Kidney tubule cell (primary cell): Measurements from ENCODE around the gene GOLGA8B.
"Not testable (repeated sequence)": the region's sequence is repeated elsewhere in the genome, so short reads cannot be mapped to it uniquely, and the experiment has no call there.

Experiments used
- DNase-seq: peaks from one replicate; pipeline ENCODE4 v3.0.0-alpha.2; 2018; ENCODE audit warnings: low spot score

GOLGA8B gene

DNA sequence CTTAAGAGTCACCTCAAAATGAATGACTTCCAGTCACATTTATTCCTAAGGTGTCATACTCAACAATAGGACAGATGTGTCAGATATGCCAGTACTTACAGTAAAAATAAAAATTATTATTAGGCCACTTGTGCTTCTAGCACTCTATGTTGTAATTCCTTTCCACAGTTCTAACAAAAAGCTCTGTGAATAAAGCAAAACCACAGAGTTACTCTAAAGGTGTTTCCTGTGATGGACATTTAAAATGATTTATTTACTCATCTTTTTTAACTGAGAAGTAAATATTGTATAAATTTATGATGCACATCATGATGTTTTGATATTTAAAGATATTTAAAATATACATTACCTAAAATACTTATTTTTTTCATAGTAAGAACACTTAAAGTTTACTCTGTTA, 13.9 kb upstream of the GOLGA8B start:
- DNase-seq: no peak

DNA sequence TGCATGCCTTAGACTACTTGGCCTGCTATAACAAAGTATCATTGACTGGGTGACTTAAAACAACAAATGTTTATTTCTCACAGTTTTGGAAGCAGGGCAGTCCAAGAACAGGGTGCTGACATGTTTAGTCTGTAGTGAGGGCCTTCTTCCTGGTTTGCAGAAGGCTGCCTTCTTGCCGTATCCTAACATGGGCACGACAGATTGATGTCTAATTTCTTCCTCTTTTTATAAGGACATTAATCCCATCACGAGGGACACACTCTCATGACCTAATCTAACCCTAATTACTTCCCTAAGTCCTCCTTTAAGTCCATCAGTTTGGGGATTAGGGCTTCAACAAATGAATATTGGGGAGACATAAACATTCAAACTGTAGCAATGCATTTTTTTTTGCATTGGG, 10.9 kb upstream of the GOLGA8B start:
- no peak for DNase-seq

DNA sequence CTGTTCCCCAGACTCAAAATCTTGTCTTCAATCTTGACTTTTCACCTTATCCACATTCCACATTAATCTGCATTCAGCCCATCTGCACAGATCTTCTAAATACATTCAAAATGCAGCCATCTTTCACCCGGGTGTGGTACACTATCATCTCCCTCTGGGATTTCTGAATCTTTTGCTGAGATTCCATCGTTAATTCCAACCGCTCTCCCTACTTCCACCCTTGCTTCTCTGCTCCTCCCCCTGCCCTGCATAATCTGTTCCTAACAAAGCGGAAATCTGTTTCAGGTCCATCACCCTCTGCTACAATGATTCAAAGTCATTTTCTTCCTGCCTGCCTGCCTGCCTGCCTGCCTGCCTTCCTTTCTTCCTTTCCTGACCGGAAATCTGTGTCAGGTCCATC, 7.9 kb upstream of the GOLGA8B start:
- DNase-seq: no peak

DNA sequence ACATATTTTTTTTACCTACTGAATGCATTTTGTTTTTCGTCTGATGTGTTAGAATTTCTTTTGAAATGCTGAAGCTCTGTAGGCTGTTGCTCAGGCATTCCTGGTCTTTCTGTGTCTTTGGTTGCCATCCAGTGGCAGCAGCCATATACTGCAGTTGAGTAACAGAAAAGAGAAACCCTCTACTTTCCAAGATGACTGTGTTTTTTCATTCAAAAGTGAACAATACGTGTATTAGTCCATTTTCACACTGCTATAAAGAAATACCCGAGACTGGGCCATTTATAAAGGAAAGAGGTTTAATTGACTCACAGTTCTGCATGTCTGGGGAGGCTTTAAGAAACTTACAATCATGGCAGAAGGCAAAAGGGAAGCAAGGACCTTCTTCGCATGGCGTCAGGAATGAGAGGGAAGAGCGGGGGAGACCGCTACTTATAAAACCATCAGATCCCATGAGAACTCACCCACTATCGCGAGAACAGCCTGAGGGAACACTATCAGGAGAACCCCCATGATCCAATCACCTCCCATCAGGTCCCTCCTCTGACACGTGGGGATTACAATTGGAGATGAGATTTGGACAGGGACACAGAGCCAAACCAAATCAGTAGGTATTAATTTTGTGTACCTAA, 4.7 kb upstream of the GOLGA8B start:
- DNase-seq: peak; percentile 81

DNA sequence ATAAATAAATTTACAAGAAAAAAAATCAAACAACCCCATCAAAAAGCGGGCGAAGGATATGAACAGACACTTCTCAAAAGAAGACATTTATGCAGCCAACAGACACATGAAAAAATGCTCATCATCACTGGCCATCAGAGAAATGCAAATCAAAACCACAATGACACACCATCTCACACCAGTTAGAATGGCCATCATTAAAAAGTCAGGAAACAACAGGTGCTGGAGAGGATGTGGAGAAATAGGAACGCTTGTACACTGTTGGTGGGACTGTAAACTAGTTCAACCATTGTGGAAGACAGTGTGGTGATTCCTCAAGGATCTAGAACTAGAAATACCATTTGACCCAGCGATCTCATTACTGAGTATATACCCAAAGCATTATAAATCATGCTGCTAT, 2.5 kb upstream of the GOLGA8B start:
- not testable (repeated sequence) for DNase-seq

DNA sequence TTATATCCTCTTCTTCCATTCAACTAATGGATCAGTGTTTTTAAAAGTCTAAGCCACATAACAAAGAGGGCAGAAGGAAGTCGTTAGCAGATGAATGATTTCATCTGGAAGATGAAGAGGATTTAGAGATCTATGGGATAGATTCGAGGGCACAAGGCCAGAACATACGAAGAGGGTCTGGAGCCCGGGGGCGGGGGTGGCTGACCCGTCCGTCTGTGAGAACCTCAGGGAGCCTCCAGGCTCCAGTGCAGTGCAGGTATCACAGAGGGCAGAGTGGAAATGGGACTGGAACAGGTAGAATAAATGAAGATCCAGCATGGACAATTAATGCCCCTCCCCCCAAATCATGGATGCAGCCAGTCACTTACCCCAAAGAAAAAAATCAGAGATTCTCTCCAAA, 1.5 kb upstream of the GOLGA8B start:
- DNase-seq: no peak

DNA sequence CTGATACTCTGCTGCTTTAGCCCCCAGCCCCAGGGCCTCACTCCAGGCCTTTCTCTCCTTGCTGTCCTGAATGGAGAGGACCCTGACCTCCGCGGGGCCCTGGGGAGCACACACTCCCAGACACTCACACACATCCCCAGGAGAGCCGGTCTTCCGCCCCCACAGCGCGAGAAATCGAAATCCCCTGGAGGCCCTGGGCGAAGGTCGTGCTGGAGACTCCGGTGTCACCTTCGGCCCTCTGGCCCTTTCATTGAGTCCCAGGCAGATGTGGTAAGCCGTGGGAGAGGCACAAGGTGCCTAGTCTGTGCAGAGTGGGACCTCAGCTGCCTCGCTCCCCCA, 848 bp upstream of the GOLGA8B start:
- no peak for DNase-seq

DNA sequence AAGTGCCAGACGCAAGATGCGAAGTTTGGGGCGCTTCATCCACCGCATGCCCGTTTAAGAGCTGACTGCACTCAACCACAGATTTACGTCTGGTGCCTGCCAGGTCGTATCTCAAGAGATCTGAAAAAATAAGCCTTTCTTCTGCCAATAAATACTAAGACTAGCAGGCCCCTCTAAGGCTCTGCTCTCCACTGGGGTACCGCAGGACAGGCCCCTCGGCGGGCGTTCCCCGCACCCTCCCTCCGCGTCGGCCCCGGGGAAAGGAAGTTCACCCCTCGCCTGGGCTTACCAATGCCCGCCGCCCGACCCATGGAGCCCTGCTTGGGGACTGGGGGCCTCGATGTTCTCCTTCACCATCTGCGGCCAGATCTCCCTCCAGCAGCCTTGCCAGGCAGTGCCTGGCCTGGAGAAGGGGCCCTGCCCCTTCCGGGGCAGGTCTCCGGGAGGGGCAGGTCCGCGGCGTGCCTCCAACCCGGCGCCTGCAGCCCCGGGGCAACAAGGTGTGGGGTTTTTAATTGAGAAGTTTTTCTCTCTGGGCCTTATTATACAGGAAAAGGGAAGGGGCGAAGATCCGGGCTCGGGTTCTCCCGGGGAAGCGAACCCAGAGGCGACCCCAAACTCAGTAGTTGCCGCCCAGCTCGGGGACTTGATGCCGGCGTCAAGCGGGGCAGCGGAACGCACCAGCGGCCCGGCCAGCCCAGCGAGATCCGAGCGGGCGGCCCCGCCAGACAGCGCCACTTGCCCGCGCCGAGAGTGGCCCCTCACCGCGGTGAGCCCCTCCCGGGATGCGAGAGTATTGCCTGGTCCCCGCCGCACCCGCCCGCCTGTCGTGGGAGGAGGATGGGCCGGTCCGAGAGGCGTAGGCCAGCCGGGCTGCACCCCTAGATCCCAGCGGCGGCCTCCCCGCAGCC, 735 bp downstream of the GOLGA8B start:
- peak; percentile 55 for DNase-seq

DNA sequence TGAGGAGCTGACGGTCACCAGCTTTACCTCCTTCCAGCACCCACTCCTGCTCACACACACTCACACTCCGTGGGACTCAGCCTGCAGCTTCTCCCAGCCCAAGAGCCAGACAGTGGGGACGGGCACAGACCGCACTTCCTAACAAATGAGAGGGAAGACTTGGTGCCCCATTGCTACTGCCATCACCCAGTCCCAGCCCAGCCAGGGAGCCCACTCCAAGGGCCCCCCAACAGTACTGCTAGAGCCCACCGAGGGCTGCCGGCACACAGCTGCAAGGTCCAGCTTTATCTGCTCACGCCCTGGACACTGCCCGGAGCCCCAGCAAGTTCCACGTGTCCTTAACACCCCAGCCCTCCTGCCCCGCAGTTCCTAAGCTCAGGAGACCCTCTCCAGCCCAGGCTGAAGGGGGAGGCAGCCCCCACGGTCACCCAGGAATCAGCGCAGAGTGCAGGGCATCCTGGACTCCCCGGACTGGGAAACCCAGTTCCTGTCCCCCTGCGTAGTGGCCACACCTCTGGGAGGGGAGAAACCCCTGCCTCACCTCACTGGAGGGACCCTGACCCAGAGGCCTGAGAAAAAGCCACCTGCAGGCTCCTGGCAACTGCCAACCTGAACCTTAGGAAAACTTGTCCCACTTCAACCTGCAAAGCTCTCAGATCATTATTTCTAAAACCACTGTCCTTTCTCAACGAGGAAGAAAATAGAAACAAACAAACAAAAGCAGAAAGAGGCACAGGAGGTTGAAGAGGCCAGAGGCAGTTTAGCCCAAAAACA, 1.6 kb downstream of the GOLGA8B start:
- DNase-seq: not testable (repeated sequence)

DNA sequence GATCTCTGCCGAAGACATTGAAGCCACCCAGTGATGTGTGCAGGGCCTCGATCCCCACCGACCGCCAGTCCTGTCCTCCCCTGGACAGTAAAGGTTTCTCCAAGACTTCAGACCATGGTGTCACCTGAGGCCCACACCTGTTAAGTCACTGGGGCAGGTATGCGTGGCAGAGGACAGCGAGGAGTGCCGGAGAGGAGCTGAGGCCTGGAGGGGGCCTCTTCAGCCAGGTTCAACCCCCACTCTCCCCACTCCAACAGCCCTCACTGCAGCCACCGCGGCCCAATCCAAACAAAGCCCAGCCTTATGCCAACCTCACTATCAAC, 2.4 kb downstream of the GOLGA8B start:
- no peak for DNase-seq

DNA sequence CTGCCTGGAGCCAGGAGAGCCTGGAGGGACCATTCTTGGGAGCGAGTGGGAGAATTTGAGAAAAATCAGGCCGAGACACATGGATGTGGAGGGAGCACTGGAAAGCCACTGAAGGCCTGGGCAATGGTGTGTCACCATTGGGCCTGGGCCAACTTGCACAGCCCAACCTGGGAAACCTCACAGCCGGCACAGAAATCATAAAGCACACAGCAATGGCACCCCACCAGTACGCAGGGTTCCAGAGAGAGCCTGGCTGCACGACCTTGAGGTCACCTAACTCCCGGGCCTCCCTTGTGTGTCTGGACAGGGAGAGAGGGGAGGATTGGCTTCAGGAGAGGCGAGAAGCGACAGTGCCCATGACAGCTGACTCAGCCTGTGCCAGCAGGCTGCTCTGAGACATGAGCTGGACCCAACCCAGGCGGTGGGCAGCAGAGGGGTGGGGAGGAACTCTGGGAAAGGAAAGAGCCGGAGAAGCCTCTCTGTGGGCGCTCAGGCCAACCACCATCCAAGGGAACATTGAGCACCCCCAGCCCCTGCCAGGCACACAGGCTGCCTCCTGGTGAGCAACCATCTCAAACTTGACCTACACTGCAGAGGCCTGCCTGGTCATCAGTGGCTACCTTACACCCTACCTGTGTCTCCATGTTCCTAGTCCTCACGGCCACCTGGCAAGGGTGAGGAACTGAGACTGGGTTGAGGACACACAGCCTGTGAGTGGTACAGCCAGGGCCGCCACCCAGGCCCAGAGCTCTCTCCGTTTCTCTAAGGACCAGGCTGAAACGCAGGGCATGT, 3.0 kb downstream of the GOLGA8B start:
- not testable (repeated sequence) for DNase-seq

DNA sequence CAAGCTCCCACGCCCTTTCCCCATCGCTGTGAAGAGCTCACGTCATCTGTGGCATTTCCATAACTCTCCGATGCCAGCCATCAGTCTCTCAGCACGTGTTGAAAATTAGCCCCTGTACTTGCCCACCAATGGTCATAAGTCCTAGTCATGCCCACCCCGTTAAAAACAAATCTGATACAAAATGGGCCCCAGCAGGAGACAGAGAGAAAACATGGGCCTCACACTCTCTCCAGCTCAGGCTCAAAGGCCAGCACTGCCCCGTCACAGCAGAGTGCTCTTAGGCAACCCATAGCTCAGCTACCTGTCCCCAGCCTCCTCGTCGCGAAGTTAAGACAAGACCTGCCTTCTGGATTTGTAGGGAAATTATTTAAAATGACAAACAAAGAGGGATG, 5.2 kb downstream of the GOLGA8B start:
- DNase-seq: no peak

DNA sequence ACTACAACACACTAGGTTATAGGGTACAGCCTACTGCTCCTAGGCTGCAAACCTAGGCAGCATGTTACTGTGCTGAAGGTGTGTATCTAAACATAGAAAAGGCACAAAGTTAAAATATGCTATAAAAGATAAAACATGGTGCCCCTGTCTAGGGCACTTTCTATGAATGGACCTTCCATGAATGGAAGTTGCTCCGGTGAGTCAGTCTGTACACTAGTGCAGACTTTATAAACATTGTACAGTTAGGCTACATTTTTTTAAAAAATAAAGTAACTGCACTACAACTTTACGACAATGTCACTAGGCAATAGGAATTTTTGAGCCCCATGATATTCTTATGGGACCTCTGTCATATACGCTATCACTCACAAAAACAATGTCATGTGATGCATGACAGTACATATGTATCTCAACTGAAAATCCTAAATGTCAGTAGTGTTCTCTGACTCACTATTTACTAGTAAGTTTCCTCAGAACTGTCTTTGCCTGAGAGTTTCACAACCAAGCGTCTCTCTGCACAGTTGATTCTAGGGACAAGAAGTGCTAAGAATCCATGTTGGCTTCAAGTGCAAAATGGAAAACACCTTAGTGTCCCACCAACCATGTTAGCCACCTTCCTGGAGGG, 5.7 kb downstream of the GOLGA8B start:
- not testable (repeated sequence) for DNase-seq

DNA sequence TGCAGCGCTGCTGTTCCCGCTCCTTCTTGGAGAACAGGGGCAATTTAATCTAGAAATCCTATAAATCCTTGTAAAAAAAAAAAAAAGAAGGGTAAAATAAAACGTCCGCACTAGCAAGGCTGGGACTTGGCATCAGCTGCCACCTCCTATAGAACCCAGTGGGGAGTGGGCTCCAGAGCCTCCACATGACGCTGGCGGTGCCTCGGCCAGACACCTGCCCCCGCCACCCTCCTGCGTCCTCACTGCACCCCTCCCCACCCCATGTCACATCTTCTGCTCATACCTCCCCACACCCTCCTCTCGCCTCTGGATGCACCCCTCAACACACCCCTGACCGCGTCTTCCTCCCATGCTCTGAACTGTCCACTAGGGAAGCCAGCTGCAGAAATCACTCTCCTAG, 8.4 kb downstream of the GOLGA8B start:
- DNase-seq: not testable (repeated sequence)

DNA sequence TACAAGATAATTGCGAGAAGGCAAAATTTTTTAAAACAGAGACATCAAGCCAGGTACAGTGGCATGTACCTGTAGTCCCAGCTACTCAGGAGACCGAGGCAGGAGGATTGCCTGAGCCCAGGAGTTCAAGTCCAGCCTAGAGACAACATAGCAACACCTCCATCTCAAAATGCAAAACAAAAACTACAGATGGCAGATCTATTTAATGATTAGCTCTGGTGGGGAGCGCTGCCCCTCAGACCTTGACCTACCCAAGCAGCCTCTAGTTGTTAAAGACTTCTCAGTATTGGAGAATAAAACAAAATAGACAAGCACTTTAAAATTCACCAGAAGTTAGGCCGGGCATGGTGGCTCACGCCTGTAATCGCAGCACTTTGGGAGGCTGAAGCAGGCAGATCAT, 10.5 kb downstream of the GOLGA8B start:
- DNase-seq: not testable (repeated sequence)

DNA sequence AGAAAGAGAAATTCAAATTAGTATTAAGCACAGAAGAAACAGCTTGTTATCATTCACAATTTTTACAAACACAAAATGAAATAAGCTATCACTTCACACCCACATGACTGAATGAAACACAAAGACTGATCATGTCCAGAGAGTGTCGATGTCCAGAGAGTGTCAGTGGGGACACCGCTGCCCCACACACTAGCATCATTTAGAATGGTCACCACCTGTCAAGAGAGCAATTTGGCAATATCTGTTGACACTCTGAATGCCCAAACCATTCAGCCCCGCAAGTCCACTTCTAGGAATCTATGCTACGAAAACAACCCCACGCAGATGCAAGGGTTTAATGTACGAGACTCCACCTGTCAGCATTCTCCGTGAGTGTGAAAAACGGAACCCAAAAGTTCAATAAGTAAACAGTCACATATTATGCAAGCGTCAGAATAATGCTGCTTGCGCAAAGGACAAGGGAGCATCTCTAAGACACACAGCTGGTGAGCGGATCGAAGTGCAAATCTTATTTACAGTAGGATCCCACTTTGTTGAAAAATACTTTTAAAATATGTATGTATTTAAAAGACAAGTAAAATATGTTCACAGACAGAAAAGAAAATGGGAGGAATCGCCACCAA, 11.3 kb downstream of the GOLGA8B start:
- DNase-seq: not testable (repeated sequence)

DNA sequence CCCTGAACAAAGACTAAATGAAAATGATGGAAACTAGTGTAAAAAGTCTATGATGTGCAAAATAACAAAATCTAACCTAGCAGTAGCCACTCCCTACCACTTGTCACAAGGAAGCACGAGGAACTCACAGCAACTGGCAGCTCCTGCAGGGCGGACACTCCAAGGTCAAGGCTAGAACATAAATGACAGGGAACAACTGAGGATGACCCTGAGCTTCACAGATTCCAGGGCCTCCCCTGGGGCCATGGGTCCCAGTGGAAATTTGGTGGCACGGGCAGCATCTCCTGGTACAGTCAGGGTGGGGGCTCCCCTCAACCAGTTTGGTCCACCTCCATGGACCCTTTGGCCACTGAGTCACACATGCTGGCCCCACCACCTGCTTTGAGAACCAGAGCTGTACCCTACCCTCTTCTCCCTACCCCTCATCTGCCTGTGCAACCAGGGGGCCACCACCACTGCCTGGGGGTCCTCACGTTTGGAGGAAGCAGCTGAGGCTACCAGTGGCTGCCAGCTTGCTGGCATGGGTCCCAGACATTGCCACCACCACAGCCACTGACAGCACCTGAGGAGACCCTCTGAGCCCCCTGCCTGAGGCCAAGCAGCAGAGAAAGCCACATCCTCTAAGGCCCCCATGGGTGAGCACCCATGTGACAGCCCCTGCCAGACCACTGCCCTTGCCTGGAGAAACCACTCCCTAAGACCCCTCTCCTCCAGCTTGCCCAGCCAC, 13.6 kb downstream of the GOLGA8B start:
- not testable (repeated sequence) for DNase-seq

DNA sequence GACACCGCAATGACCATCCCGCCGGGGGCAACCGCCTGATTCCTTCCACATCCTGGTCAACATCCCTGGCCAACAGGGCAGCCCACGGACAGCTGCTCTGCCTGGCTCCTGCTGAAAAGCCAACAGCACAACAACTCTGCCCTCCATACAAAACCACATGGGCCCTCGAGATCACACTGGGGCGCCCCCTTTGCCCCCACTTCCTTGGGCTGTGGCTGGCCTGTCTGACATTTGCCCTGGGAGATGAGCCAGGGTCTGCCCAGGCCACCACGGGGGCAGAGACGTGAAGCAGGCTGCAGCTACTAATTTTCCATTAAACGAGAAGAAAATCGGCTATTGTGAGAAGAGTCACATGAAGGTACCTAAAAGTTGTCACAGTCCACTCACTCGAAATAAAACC, 16.3 kb downstream of the GOLGA8B start:
- not testable (repeated sequence) for DNase-seq

DNA sequence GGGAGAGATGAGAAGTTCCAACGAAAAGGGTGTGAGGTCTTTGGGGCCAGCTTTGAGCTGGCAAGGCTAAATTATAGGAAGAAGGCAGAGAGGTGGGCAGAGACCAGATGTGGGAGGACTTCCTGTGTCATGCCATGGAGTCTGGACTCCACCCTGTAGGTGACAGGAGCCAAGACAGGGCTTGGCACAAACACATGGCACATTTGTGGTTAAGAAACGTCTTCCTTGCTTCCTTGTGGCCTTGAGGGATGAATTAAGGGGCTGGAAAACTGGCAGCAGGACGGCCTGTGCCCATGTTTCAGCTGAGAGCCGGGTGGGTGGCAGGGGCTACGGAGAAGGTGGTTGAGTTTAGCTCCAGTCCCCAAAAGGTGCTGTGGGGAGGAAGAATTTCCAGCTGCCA, 18.7 kb downstream of the GOLGA8B start:
- DNase-seq: not testable (repeated sequence)

DNA sequence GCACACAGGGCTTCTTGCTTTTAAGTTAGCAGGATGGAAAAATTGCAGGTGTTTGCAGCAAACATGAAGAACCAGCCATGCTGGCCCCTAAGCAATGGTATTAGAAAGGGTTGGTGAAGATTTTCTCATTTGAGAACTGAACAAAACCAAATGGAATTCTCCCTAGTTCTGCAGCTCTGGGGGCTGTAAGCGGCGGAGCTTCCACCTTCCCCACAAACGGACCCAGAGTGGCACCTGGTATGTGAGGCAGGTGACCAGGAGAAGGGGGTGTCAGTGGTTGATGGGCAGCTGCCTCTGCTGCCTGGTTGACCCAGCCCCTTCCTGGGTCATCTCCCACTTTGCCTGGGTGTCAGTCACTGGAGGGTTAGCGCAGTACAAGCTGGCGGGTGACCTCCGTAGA, 22.6 kb downstream of the GOLGA8B start:
- not testable (repeated sequence) for DNase-seq

DNA sequence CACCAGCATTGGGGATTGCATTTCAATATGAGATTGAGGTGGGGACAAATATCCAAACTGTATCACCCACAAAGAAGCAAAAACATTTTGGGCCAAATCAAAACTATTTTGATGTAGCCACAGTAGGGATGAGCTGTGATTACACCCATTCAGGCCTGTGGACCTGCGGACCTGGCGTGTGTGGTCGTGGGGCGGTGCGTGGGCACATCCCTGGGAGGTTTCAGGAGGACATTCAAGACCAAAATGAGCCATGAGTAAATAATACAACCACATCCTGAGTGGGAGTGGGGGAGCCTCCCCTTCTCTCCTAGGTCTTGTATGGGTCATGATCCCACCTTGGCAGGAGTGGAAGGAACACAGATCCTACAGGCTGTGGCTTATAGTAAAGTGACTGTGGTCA, 23.7 kb downstream of the GOLGA8B start:
- not testable (repeated sequence) for DNase-seq
